ENCODE measurements around the gene KDELR3.

KDELR3 gene

GRCh38 chr22:38467904-38468442, at the start of gene KDELR3:
Gene KDELR3 (plus strand): TSS chr22:38468096. CDS start chr22:38468234, 138 bp downstream.
- DNase-seq (ENCODE audit: low read depth): no peak
- no peak for TF ChIP-seq CTCF (IDR thresholded peaks at IDR 0.05; ENCODE audit: control insufficient read depth, insufficient read depth, low read depth, low read length, missing control alignments)
- peak within 1 kb of the TSS; percentile 94 for H3K4me3 ChIP-seq (ENCODE audit: control insufficient read depth, low read depth, low read length)

- no peak overlapping the region for H3K4me3 ChIP-seq (ENCODE audit: control insufficient read depth, low read depth, low read length)
- no peak for TF ChIP-seq CTCF (IDR thresholded peaks at IDR 0.05; ENCODE audit: control insufficient read depth, insufficient read depth, low read depth, low read length, missing control alignments)
- DNase-seq (ENCODE audit: low read depth): no peak
Measured at GRCh38 chr22:38418589-38418988, 49.3 kb upstream of the KDELR3 start.

GRCh38 chr22:38419121-38419857, 48.6 kb upstream of the KDELR3 start:
- TF ChIP-seq CTCF (IDR thresholded peaks at IDR 0.05; ENCODE audit: control insufficient read depth, insufficient read depth, low read depth, low read length, missing control alignments): no peak
- H3K4me3 ChIP-seq (ENCODE audit: control insufficient read depth, low read depth, low read length): no peak overlapping the region
- no peak for DNase-seq (ENCODE audit: low read depth)

GRCh38 chr22:38419858-38420160, 48.1 kb upstream of the KDELR3 start:
- DNase-seq (ENCODE audit: low read depth): no peak
- TF ChIP-seq CTCF (IDR thresholded peaks at IDR 0.05; ENCODE audit: control insufficient read depth, insufficient read depth, low read depth, low read length, missing control alignments): no peak
- no peak overlapping the region for H3K4me3 ChIP-seq (ENCODE audit: control insufficient read depth, low read depth, low read length)

GRCh38 chr22:38420734-38421133, 47.2 kb upstream of the KDELR3 start:
- no peak for DNase-seq (ENCODE audit: low read depth)
- no peak overlapping the region for H3K4me3 ChIP-seq (ENCODE audit: control insufficient read depth, low read depth, low read length)
- no peak for TF ChIP-seq CTCF (IDR thresholded peaks at IDR 0.05; ENCODE audit: control insufficient read depth, insufficient read depth, low read depth, low read length, missing control alignments)

GRCh38 chr22:38422611-38423511, 45.0 kb upstream of the KDELR3 start:
- no peak for TF ChIP-seq CTCF (IDR thresholded peaks at IDR 0.05; ENCODE audit: control insufficient read depth, insufficient read depth, low read depth, low read length, missing control alignments)
- no peak overlapping the region for H3K4me3 ChIP-seq (ENCODE audit: control insufficient read depth, low read depth, low read length)
- DNase-seq (ENCODE audit: low read depth): no peak

Measured in AG09309 (cell line).